Endothelial cell of umbilical vein (primary cell): ENCODE data around the gene GAPDHS. TPM values are rescaled to one million over a fixed set of nuclear protein-coding genes. Genes with fewer than 3 reads are reported as not detected.
A peak's percentile ranks its signal among the peaks of the same experiment; 100 is the strongest.

Source experiments
- BruUV-seq: library from RNA; stranded (reverse); fragments of 400-500 nt; replicated peaks from 2 replicates; lab custom pipeline; 2021; lab: Mats Ljungman, UMichigan
- CTCF ChIA-PET: fragments of 300-600, 350-600 bp; sonication (Branson Sonifier 250); formaldehyde crosslinking; loops from one replicate; lab custom pipeline; 2021; ENCODE audit warnings: antibody characterized with exemption, inconsistent platforms; lab: Charles Lee
- POLR2A ChIA-PET: fragments of 300-600, 350-600 bp; sonication (Branson Sonifier 250); formaldehyde crosslinking; loops from one replicate; lab custom pipeline; 2021; ENCODE audit warnings: antibody characterized with exemption, inconsistent platforms; lab: Charles Lee
- DNase-seq: peaks from one replicate; pipeline ENCODE4 v3.0.0-alpha.2; 2011; ENCODE audit warnings: low read depth, low spot score
- FAIRE-seq: peaks from 2 replicates; lab custom pipeline; 2011; peaks lifted over from hg19 to GRCh38; lab: Jason Lieb, UNC
- H2AFZ ChIP-seq: 2 replicates; pipeline ENCODE4 v1.6.0; 2012; ENCODE audit warnings: low read depth, low read length, control low read depth, inconsistent platforms
- H3K27ac ChIP-seq: 2 replicates; pipeline ENCODE4 v1.5.1; 2011; ENCODE audit warnings: low read depth, mild to moderate bottlenecking, control low read depth, low read length, moderate library complexity; ENCODE audit not compliant: insufficient read depth
- H3K27me3 ChIP-seq, 2 experiments: 2 replicates each; pipeline versions ENCODE4 v1.6.0 to v1.6.1; 2011; ENCODE audit warnings: low read length in 2 of 2, mixed read lengths in 1 of 2; ENCODE audit not compliant: control insufficient read depth in 2 of 2, insufficient read depth in 2 of 2
- H3K36me3 ChIP-seq, 2 experiments: 2 replicates in 1 of 2; 3 replicates in 1 of 2; pipeline ENCODE4 v1.5.1; 2011; ENCODE audit warnings: low read length in 2 of 2, mild to moderate bottlenecking in 1 of 2, moderate library complexity in 1 of 2; ENCODE audit not compliant: control insufficient read depth in 2 of 2, insufficient read depth in 2 of 2; ENCODE audit errors: extremely low read depth in 1 of 2
- H3K4me1 ChIP-seq: 3 replicates; pipeline ENCODE4 v1.5.1; 2011; ENCODE audit warnings: mild to moderate bottlenecking, low read length; ENCODE audit not compliant: control insufficient read depth, insufficient read depth; ENCODE audit errors: extremely low read depth
- H3K4me2 ChIP-seq: 2 replicates; pipeline ENCODE4 v1.6.1; 2011; ENCODE audit warnings: low read length, control low read depth, mixed read lengths; ENCODE audit not compliant: insufficient read depth
- H3K4me3 ChIP-seq, 3 experiments: fragments of 200-600 bp in 1 of 3; sonication (generic), shearing (Covaris generic) in 1 of 3; replicated peaks in 1 of 3; 2 replicates each; pipeline ENCODE4 v1.5.1; 2011 to 2016; ENCODE audit warnings: control low read depth in 3 of 3, low read length in 3 of 3, mild to moderate bottlenecking in 2 of 3, inconsistent platforms in 1 of 3, low read depth in 1 of 3, moderate library complexity in 1 of 3; ENCODE audit not compliant: insufficient read depth in 1 of 3
- H3K79me2 ChIP-seq: 2 replicates; pipeline ENCODE4 v1.6.0; 2012; ENCODE audit warnings: low read length, inconsistent platforms; ENCODE audit not compliant: control insufficient read depth, insufficient read depth
- H3K9ac ChIP-seq: replicated peaks from 2 replicates; pipeline ENCODE3; 2011; ENCODE audit warnings: low read length, control low read depth; ENCODE audit not compliant: insufficient read depth; ENCODE audit errors: extremely low read depth
- H3K9me1 ChIP-seq: replicated peaks from 3 replicates; pipeline ENCODE4 v1.6.0; 2011; ENCODE audit warnings: mild to moderate bottlenecking, low read length; ENCODE audit not compliant: control insufficient read depth, insufficient read depth; ENCODE audit errors: extremely low read depth
- H3K9me3 ChIP-seq: replicated peaks from 2 replicates; pipeline ENCODE4 v1.5.1; 2012; ENCODE audit warnings: low read length, inconsistent platforms; ENCODE audit not compliant: control insufficient read depth, insufficient read depth
- H4K20me1 ChIP-seq: replicated peaks from 2 replicates; pipeline ENCODE3; 2011; ENCODE audit warnings: mild to moderate bottlenecking, low read length; ENCODE audit not compliant: control insufficient read depth, insufficient read depth; ENCODE audit errors: extremely low read depth
- EZH2 ChIP-seq: IDR thresholded peaks from 2 replicates; pipeline ENCODE4 v1.6.1; 2012; ENCODE audit warnings: borderline replicate concordance, low read depth, mild to moderate bottlenecking, moderate library complexity, low read length, inconsistent platforms; ENCODE audit not compliant: severe bottlenecking
- MYC ChIP-seq: IDR thresholded peaks from one replicate; pipeline ENCODE4 v1.6.1; 2011; ENCODE audit warnings: mild to moderate bottlenecking, low read depth, low read length
- POLR2A ChIP-seq: IDR thresholded peaks from 2 replicates; pipeline ENCODE4 v1.6.1; 2012; ENCODE audit warnings: low read depth, mild to moderate bottlenecking, control low read depth, low read length
- POLR2AphosphoS5 ChIP-seq: IDR thresholded peaks from 2 replicates; pipeline ENCODE4 v1.6.1; 2012; ENCODE audit warnings: low read depth, mild to moderate bottlenecking, control low read depth, low read length, moderate library complexity; ENCODE audit not compliant: insufficient read depth
- dilution Hi-C: fragments of 300-500 bp; cut with MboI; formaldehyde crosslinking; loops from one replicate; pipeline ENCODE4 v1.15.0; 2019; ENCODE audit warnings: low sequenced_read_pairs; ENCODE audit not compliant: extremely low pct_ligation_motif_present
- intact Hi-C: fragments of 100-400 bp; cut with micrococcal nuclease; formaldehyde crosslinking; loops from one replicate; pipeline ENCODE4 v1.10.0; 2022
- polyA plus RNA-seq, 4 experiments: library from polyadenylated mRNA; depleted of rRNA in 3 of 4; stranded (reverse) in 3 of 4; unstranded in 1 of 4; fragments of >200 nt; gene quantifications; 2 replicates each; pipeline versions ENCODE4 v1.2.1 to v1.2.3, GENCODE V29; 2011 to 2012; ENCODE audit warnings: missing spikeins in 1 of 4
- total RNA-seq: library from RNA; stranded (reverse); gene quantifications from 2 replicates; pipeline ENCODE4 v1.2.3, GENCODE V29; 2021
- TF ChIP-seq, protein P1 (sequence below), 2 donors: IDR thresholded peaks; 1 replicate in 1 of 2; 2 replicates in 1 of 2; pipeline ENCODE4 v1.5.1; 2011; ENCODE audit warnings: low read length in 2 of 2, mild to moderate bottlenecking in 2 of 2, moderate library complexity in 2 of 2, control low read depth in 1 of 2, inconsistent platforms in 1 of 2, low read depth in 1 of 2; ENCODE audit not compliant: insufficient read depth in 1 of 2; ENCODE audit errors: extremely low read depth in 1 of 2

The GAPDHS gene
- total and polyA plus RNA-seq, 2 donors (not counting 3 experiments of a cell fraction or from before 2014, with no cell fraction given) = not detected

DNA sequence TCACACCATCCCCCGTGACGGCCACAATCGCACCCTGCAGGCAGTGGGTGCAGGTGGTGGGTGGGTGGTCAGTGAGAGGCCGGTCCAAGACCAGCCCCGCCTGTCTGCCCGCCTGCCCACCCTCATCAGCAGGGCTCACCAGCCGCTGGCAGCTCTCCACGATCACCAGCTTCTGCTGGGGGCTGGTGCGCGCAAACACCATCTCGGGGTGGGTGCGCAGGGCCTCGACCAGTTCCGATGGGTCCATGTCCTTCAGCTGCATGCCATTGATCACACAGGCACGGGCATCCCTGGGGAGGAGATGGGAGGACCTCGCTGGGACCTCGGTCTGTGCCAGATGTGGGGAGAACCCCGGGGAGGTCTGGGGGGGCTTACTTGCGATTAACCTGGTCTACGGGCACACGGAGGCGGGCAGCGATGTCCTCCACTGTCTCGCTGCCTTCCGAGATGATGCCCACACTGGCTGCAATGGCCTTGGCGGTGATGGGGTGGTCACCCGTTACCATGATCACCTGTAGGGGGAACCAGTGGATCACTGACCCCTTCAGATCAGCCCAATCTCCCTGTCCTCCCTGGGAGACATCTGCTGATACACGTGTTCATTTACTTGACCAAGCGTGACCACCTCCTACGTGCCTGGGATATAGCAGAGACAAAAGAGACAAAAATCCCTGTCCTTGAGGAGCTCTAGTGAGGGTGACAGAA, 22.2 kb downstream of the GAPDHS start:
- H3K9me1 ChIP-seq = no peaks in the 10 kb centered on the region
- no TSS peak for BruUV-seq
- H3K4me2 ChIP-seq = no peak overlapping the region
- H3K79me2 ChIP-seq = no peaks in the 10 kb centered on the region
- no peaks in the 10 kb centered on the region for H3K36me3 ChIP-seq
- dilution Hi-C loops = no loop called here
- H3K4me1 ChIP-seq = no peaks in the 10 kb centered on the region
- ChIA-PET CTCF (interaction anchor here (1.0 to 1.2 kb wide), 3 partner anchors 16 to 203 kb away, joined by 3 read pairs; no protein-coding TSS in a partner anchor), POLR2A (interaction anchor here (0.6 kb wide), 1 partner anchor 151 kb away, joined by 3 read pairs; no protein-coding TSS in a partner anchor)
- H4K20me1 ChIP-seq = no peaks in the 10 kb centered on the region
- H3K27ac ChIP-seq = no peak overlapping the region
- no peak overlapping the region for H3K9ac ChIP-seq
- no peak for FAIRE-seq
- no peak overlapping the region for H3K4me3 ChIP-seq
- peaks cover 0 to 4% of the 10 kb centered on the region in 2 experiments for H3K27me3 ChIP-seq
- DNase-seq = no peak
- H3K9me3 ChIP-seq = no peaks in the 10 kb centered on the region
- TF ChIP-seq POLR2A = no peak
- TF ChIP-seq POLR2AphosphoS5 = no peak
- no peak for TF ChIP-seq MYC
- TF ChIP-seq, protein P1, sequence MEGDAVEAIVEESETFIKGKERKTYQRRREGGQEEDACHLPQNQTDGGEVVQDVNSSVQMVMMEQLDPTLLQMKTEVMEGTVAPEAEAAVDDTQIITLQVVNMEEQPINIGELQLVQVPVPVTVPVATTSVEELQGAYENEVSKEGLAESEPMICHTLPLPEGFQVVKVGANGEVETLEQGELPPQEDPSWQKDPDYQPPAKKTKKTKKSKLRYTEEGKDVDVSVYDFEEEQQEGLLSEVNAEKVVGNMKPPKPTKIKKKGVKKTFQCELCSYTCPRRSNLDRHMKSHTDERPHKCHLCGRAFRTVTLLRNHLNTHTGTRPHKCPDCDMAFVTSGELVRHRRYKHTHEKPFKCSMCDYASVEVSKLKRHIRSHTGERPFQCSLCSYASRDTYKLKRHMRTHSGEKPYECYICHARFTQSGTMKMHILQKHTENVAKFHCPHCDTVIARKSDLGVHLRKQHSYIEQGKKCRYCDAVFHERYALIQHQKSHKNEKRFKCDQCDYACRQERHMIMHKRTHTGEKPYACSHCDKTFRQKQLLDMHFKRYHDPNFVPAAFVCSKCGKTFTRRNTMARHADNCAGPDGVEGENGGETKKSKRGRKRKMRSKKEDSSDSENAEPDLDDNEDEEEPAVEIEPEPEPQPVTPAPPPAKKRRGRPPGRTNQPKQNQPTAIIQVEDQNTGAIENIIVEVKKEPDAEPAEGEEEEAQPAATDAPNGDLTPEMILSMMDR (IDR thresholded peaks at IDR 0.05; ENCODE audit: extremely low read depth in 1 of 2, insufficient read depth in 1 of 2, low read depth in 1 of 2, low read length in 2 of 2) = peak in 1 of 2 donors; percentile 33
- TF ChIP-seq EZH2 = no peak
- no peak overlapping the region for H2AFZ ChIP-seq
- intact Hi-C loops = no loop called here
